OCI-LY7 (cell line): Measurements from ENCODE around the gene CYP2E1.
"Not testable (repeated sequence)": the region's sequence is repeated elsewhere in the genome, so short reads cannot be mapped to it uniquely, and the experiment has no call there.

Experiments
- EZH2phosphoT487 ChIP-seq: fragments of 200-600 bp; sonication (generic); IDR thresholded peaks from 2 replicates; pipeline ENCODE4 v1.6.1; 2018; ENCODE audit warnings: low read depth, borderline replicate concordance, mild to moderate bottlenecking, mixed run types, antibody characterized with exemption, low read length, moderate library complexity, mixed read lengths
- TF ChIP-seq, protein P1 (sequence below): fragments of 200-600 bp; sonication (generic); conservative IDR thresholded peaks from 2 replicates; pipeline ENCODE4 v1.5.1; 2014; ENCODE audit warnings: mild to moderate bottlenecking, antibody characterized with exemption, low read length, moderate library complexity, mixed read lengths

DNA sequence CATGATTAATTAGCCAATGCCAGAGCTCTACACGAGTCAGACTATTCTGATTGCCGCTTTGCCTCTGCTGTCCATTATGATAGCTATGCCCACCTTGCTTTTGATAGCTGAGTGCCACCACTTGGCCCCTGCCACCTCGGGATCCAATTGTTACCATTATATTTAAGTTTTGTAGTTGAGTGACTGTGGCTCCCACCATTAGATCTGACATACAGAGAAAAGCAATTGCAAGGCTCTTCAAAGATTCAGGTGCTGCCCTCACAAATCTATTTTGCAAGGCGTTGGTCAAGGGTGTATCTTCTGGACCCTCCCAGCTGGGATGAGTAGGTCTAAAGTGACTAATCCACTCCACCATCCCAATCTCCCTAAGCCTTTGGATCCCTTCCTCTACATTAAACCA lies 26.3 kb upstream of the CYP2E1 start:
- TF ChIP-seq, protein P1, sequence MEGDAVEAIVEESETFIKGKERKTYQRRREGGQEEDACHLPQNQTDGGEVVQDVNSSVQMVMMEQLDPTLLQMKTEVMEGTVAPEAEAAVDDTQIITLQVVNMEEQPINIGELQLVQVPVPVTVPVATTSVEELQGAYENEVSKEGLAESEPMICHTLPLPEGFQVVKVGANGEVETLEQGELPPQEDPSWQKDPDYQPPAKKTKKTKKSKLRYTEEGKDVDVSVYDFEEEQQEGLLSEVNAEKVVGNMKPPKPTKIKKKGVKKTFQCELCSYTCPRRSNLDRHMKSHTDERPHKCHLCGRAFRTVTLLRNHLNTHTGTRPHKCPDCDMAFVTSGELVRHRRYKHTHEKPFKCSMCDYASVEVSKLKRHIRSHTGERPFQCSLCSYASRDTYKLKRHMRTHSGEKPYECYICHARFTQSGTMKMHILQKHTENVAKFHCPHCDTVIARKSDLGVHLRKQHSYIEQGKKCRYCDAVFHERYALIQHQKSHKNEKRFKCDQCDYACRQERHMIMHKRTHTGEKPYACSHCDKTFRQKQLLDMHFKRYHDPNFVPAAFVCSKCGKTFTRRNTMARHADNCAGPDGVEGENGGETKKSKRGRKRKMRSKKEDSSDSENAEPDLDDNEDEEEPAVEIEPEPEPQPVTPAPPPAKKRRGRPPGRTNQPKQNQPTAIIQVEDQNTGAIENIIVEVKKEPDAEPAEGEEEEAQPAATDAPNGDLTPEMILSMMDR = not testable (repeated sequence)
- TF ChIP-seq EZH2phosphoT487 = not testable (repeated sequence)
